Measurements from ENCODE around the gene PIP4K2A. TPM values are rescaled to one million over a fixed set of nuclear protein-coding genes. Genes with fewer than 3 reads are reported as not detected.

The PIP4K2A gene
- total and polyA plus RNA-seq, 2 of the 13 experiments (the other 11 are each of a cell fraction or from before 2014, with no cell fraction given), result 9.1 to 22.6 TPM

- TF ChIP-seq SNAPC4 (CRISPR knock-in tag; IDR thresholded peaks at IDR 0.05) (no peak), REL (CRISPR knock-in tag; conservative IDR thresholded peaks at IDR 0.05) (no peak), ZNF225 (CRISPR knock-in tag; IDR thresholded peaks at IDR 0.05) (no peak), SP2 (CRISPR knock-in tag; IDR thresholded peaks at IDR 0.05) (no peak), XRCC5 (optimal IDR thresholded peaks at IDR 0.05; ENCODE audit: low read length) (no peak), NFE2L2 (IDR thresholded peaks at IDR 0.05; ENCODE audit: low read length) (no peak)
Measured at GRCh38 chr10:22634093-22634492, 80.3 kb downstream of the PIP4K2A start (continued).

GRCh38 chr10:22633528-22633927 lies 80.8 kb downstream of the PIP4K2A start:
- ChIA-PET POLR2A (no interaction called here), CTCF (ENCODE audit: low intra/inter-chr PET ratio, low total read pairs) (no interaction called here)
- peaks cover 31% of the 10 kb centered on the region for H3K4me1 ChIP-seq (ENCODE audit: insufficient read depth, low read length)
- H3K9me3 ChIP-seq (ENCODE audit: low read length), result no peaks in the 10 kb centered on the region
- FAIRE-seq (no peak), DNase-seq (ENCODE audit: low spot score) (no peak), ATAC-seq (no peak)
- no peak overlapping the region for H2AFZ ChIP-seq (ENCODE audit: low read length)
- no peaks in the 10 kb centered on the region for H4K20me1 ChIP-seq (ENCODE audit: insufficient read depth, low read length)
- H3K4me2 ChIP-seq (ENCODE audit: low read depth, low read length), result no peak overlapping the region
- H3K27me3 ChIP-seq (ENCODE audit: control insufficient read depth in 1 of 2, insufficient read depth in 2 of 2, low read length in 2 of 2), result no peaks in the 10 kb centered on the region
- H3K27ac ChIP-seq (ENCODE audit: extremely low read length, insufficient read depth, low read length), result no peak overlapping the region
- H3K36me3 ChIP-seq (replicated peaks in 1 of 2; ENCODE audit: control insufficient read depth in 1 of 2, insufficient read depth in 2 of 2, low read length in 2 of 2), result no peaks in the 10 kb centered on the region
- BruUV-seq (replicated peaks), result no TSS peak
- H3K4me3 ChIP-seq (replicated peaks in 1 of 3; ENCODE audit: insufficient read depth in 1 of 3, low read depth in 2 of 3, low read length in 3 of 3), result no peak overlapping the region
- intact Hi-C loops (cut with micrococcal nuclease; ENCODE audit: unreplicated experiment) (no loop called here), in situ Hi-C loops (cut with HindIII; ENCODE audit: extremely low pct_ligation_motif_present, low pct_unique_long_range_greater_than_20kb) (no loop called here)
- 92% methylated on average over 11 of the region's 11 CpGs for WGBS (ENCODE audit: low lambda C conversion rate)
- no peak overlapping the region for H3K9ac ChIP-seq (ENCODE audit: insufficient read depth, low read depth, low read length)
- TF ChIP-seq ZC3H13 (CRISPR knock-in tag; IDR thresholded peaks at IDR 0.05), result no peak
- H3K79me2 ChIP-seq (ENCODE audit: insufficient read depth, low read length), result peaks cover 14% of the 10 kb centered on the region
